Measurements from ENCODE around the gene RTN4RL1.

Gene RTN4RL1

DNA sequence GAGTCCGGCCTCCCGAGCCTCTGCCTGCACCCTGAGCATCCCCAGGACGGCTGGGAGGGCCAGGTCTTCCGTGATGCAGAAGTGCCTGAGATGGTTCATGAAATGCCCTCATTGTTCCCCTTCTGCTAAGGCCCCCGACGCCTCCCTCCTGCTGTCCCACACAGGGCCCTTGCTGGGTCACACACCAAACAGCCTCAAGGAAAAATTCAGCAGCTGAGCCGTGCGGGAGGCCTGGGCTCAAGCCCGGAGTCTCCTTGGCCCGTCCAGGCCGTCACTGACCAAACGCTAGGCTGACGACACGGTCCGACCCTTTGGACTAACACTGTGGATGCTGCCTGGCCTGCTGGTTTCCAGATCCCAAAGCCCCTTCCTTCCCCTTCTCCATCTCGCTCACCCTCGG, 90.2 kb downstream of the RTN4RL1 start:
- Histone ChIP-seq H3K4me3 (ENCODE audit: low read length) (no peak overlapping the region), H3F3A (ENCODE audit: control insufficient read depth, insufficient read depth) (no peaks in the 10 kb centered on the region), H3K27me3 (ENCODE audit: control insufficient read depth, low read length) (no peaks in the 10 kb centered on the region), H3K79me2 (ENCODE audit: control insufficient read depth, low read length) (no peaks in the 10 kb centered on the region), H3K4me2 (ENCODE audit: low read length) (no peak overlapping the region), H3K9me3 (ENCODE audit: control insufficient read depth, insufficient read depth, low read length) (no peaks in the 10 kb centered on the region), H4K20me1 (ENCODE audit: control insufficient read depth, insufficient read depth, low read depth, low read length) (no peaks in the 10 kb centered on the region), H3K4me1 (ENCODE audit: control insufficient read depth, low read length) (no peaks in the 10 kb centered on the region), H3K27ac (ENCODE audit: low read depth, low read length) (no peak overlapping the region), H3K9me2 (replicated peaks; ENCODE audit: control insufficient read depth, low read length) (no peaks in the 10 kb centered on the region), H3K36me3 (ENCODE audit: control insufficient read depth, low read length) (no peaks in the 10 kb centered on the region)
- TF ChIP-seq EZH2phosphoT487 (IDR thresholded peaks at IDR 0.05; ENCODE audit: borderline replicate concordance, low read length), result no peak
- TF ChIP-seq, protein P1, sequence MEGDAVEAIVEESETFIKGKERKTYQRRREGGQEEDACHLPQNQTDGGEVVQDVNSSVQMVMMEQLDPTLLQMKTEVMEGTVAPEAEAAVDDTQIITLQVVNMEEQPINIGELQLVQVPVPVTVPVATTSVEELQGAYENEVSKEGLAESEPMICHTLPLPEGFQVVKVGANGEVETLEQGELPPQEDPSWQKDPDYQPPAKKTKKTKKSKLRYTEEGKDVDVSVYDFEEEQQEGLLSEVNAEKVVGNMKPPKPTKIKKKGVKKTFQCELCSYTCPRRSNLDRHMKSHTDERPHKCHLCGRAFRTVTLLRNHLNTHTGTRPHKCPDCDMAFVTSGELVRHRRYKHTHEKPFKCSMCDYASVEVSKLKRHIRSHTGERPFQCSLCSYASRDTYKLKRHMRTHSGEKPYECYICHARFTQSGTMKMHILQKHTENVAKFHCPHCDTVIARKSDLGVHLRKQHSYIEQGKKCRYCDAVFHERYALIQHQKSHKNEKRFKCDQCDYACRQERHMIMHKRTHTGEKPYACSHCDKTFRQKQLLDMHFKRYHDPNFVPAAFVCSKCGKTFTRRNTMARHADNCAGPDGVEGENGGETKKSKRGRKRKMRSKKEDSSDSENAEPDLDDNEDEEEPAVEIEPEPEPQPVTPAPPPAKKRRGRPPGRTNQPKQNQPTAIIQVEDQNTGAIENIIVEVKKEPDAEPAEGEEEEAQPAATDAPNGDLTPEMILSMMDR (IDR thresholded peaks at IDR 0.05; ENCODE audit: low read depth, low read length, poor library complexity, severe bottlenecking), result no peak

DNA sequence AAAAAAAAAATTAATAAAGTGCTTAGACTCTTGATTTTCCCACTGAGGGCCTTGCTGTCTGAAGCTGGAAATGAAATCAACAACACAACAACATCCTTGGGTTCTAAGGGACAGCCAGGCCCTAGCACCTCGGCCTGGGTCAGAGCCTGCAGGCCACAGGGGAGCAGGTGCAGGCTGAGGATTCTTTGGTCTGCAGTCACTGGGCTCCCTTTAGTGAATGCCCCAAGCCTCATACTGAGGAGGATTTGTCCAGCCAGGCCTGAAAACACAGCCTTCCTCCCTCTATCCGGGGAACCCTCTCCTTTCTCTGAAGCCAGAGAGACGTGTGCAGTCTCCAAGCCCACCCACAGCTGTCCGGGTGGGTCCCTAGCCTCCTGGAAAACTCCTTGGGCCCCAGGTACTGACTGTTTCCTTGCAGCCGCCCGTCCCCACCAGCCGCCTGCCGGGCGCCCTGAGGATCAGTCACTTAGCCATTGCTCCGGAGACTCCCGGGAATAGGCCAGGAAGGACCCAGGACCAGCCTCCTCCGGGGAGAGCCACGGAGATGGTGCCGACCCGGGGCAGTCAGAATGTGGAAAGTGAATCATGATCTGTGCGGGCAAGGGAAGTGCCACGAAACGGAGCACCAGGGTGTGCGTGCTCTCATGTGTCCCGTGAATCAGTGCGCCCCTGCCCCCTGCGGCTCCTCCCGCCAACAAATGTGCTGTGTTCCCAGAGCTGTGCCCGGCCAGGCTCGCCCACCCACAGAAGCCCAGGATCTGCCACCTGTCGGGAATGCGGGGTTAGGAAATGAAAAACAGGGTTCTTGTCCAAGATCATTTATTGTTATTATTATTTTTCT, 91.0 kb downstream of the RTN4RL1 start:
- Histone ChIP-seq H4K20me1 (ENCODE audit: control insufficient read depth, insufficient read depth, low read depth, low read length) (no peaks in the 10 kb centered on the region), H3K9me2 (replicated peaks; ENCODE audit: control insufficient read depth, low read length) (no peaks in the 10 kb centered on the region), H3K4me3 (ENCODE audit: low read length) (no peak overlapping the region), H3K27ac (ENCODE audit: low read depth, low read length) (no peak overlapping the region), H3K9me3 (ENCODE audit: control insufficient read depth, insufficient read depth, low read length) (no peaks in the 10 kb centered on the region), H3F3A (ENCODE audit: control insufficient read depth, insufficient read depth) (no peaks in the 10 kb centered on the region), H3K4me2 (ENCODE audit: low read length) (no peak overlapping the region), H3K36me3 (ENCODE audit: control insufficient read depth, low read length) (no peaks in the 10 kb centered on the region), H3K27me3 (ENCODE audit: control insufficient read depth, low read length) (no peaks in the 10 kb centered on the region), H3K79me2 (ENCODE audit: control insufficient read depth, low read length) (no peaks in the 10 kb centered on the region), H3K4me1 (ENCODE audit: control insufficient read depth, low read length) (no peaks in the 10 kb centered on the region)
- no peak for TF ChIP-seq EZH2phosphoT487 (IDR thresholded peaks at IDR 0.05; ENCODE audit: borderline replicate concordance, low read length)
- TF ChIP-seq, protein P1 (IDR thresholded peaks at IDR 0.05; ENCODE audit: low read depth, low read length, poor library complexity, severe bottlenecking), result no peak

DNA sequence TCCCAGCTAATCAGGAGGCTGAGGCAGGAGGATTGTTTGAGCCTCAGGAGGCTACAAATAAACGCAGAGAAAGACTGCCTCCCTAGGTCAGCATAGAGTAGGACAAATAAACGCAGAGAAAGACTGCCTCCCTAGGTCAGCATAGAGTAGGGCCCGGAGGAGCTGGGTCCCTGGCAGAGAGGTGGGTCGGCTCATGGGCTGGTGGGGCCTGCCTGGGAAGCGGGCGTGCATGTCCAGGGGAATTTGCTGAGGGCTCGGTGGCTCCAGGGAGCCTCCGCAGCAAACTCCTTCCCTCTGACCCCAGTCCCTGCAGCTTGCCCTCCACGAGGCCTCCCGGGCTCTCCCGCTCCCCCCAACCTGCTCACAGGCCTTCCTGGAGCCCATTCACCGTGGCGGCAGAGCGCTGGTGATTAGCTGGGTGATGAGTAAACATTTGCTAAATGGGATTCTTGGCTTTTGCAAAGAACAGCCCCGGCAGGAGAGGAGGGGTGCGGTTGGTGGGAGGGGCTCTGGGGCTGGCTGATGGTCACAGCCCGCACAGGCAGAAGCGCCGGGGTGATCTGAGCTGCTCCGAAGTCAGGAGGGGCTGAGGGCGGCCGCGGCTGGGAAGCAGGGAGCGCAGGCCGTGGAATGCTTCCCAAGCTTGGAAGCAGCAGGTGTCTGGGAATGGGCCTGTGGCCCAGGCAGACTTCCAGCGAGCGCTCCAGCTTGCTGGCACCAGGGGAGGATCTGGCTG, 93.1 kb downstream of the RTN4RL1 start:
- H3K4me1 ChIP-seq (ENCODE audit: control insufficient read depth, low read length), result no peaks in the 10 kb centered on the region
- no peaks in the 10 kb centered on the region for H3K9me3 ChIP-seq (ENCODE audit: control insufficient read depth, insufficient read depth, low read length)
- H3K27ac ChIP-seq (ENCODE audit: low read depth, low read length), result no peak overlapping the region
- no peaks in the 10 kb centered on the region for H3K27me3 ChIP-seq (ENCODE audit: control insufficient read depth, low read length)
- no peaks in the 10 kb centered on the region for H3K36me3 ChIP-seq (ENCODE audit: control insufficient read depth, low read length)
- TF ChIP-seq, protein P1 (IDR thresholded peaks at IDR 0.05; ENCODE audit: low read depth, low read length, poor library complexity, severe bottlenecking), result no peak
- no peak for TF ChIP-seq EZH2phosphoT487 (IDR thresholded peaks at IDR 0.05; ENCODE audit: borderline replicate concordance, low read length)
- H3K4me2 ChIP-seq (ENCODE audit: low read length), result no peak overlapping the region
- H4K20me1 ChIP-seq (ENCODE audit: control insufficient read depth, insufficient read depth, low read depth, low read length), result no peaks in the 10 kb centered on the region
- H3K4me3 ChIP-seq (ENCODE audit: low read length), result no peak overlapping the region
- no peaks in the 10 kb centered on the region for H3K9me2 ChIP-seq (replicated peaks; ENCODE audit: control insufficient read depth, low read length)
- H3K79me2 ChIP-seq (ENCODE audit: control insufficient read depth, low read length), result no peaks in the 10 kb centered on the region
- no peaks in the 10 kb centered on the region for H3F3A ChIP-seq (ENCODE audit: control insufficient read depth, insufficient read depth)
